ENCODE data around the gene HIPK3.

GRCh38 chr11:33211580-33211979, 45.6 kb upstream of the HIPK3 start:
- TF ChIP-seq CTCF (IDR thresholded peaks at IDR 0.05) (no peak), POLR2A (IDR thresholded peaks at IDR 0.05) (no peak)

All from heart left ventricle (tissue), 13 donors.